Stimulated activated CD4-positive, alpha-beta T cell treated with anti-CD3 and anti-CD28 coated beads, Interleukin-1b, Interleukin-23, amount 100 ng/mL, for 4 hours (primary cell): ENCODE measurements around the gene SFI1.
"Not testable (repeated sequence)": the region's sequence is repeated elsewhere in the genome, so short reads cannot be mapped to it uniquely, and the experiment has no call there.

Source experiments
- DNase-seq, 2 donors: peaks; one replicate each; pipeline ENCODE4 v3.0.0-alpha.2; 2020; ENCODE audit warnings: low read depth in 2 of 2

The SFI1 gene

GRCh38 chr22:31586137-31586920 is 90.0 kb downstream of the SFI1 start:
- DNase-seq, result no peak

GRCh38 chr22:31588970-31589675 is 92.8 kb downstream of the SFI1 start:
- no peak for DNase-seq

- DNase-seq, result not testable (repeated sequence)
These were observed 93.8 kb downstream of the SFI1 start for GRCh38 chr22:31590161-31590560.

- DNase-seq, result no peak
These were observed 98.9 kb downstream of the SFI1 start for GRCh38 chr22:31595271-31595670.

- DNase-seq, result no peak
These were observed 106.1 kb downstream of the SFI1 start for GRCh38 chr22:31602259-31602952.

- DNase-seq, result no peak
These were observed 106.8 kb downstream of the SFI1 start for GRCh38 chr22:31603081-31603525.

- no peak for DNase-seq
These were observed 107.2 kb downstream of the SFI1 start for GRCh38 chr22:31603574-31603973.

- DNase-seq, result no peak
These were observed 107.9 kb downstream of the SFI1 start for GRCh38 chr22:31604137-31604705.

- DNase-seq, result no peak
These were observed 108.7 kb downstream of the SFI1 start for GRCh38 chr22:31604746-31605705.

GRCh38 chr22:31605851-31606585 is 109.7 kb downstream of the SFI1 start:
- DNase-seq, result no peak

GRCh38 chr22:31607696-31608095 is 111.4 kb downstream of the SFI1 start:
- DNase-seq, result no peak

GRCh38 chr22:31609716-31610115 is 113.4 kb downstream of the SFI1 start:
- no peak for DNase-seq

- no peak for DNase-seq
These were observed 114.3 kb downstream of the SFI1 start for GRCh38 chr22:31610611-31611010.

GRCh38 chr22:31611061-31611760 is 114.9 kb downstream of the SFI1 start:
- DNase-seq, result no peak

GRCh38 chr22:31612891-31613285 is 116.6 kb downstream of the SFI1 start:
- DNase-seq, result no peak

GRCh38 chr22:31613286-31613903 is 117.1 kb downstream of the SFI1 start:
- DNase-seq, result no peak

GRCh38 chr22:31613904-31614296 is 117.6 kb downstream of the SFI1 start:
- DNase-seq, result no peak

GRCh38 chr22:31614781-31615490 is 118.6 kb downstream of the SFI1 start:
- no peak for DNase-seq

- no peak for DNase-seq
These were observed 119.1 kb downstream of the SFI1 start for GRCh38 chr22:31615491-31615860.
